HG03097 (cell line): ENCODE data around the gene ZNF254.
A peak's percentile ranks its signal among the peaks of the same experiment; 100 is the strongest.
"Not testable (repeated sequence)": the region's sequence is repeated elsewhere in the genome, so short reads cannot be mapped to it uniquely, and the experiment has no call there.

Source experiments
- ATAC-seq: cut with Tn5 transposase; IDR thresholded peaks from one replicate; pipeline ENCODE4 v1.9.1; 2021; ENCODE audit not compliant: unreplicated experiment, low FRiP score

Gene ZNF254

GRCh38 chr19:24086974-24087595 is at the start of gene ZNF254:
ZNF254 (plus strand) TSS chr19:24087187; CDS start chr19:24087308, 121 bp downstream.
- ATAC-seq: peak; percentile 100

DNA sequence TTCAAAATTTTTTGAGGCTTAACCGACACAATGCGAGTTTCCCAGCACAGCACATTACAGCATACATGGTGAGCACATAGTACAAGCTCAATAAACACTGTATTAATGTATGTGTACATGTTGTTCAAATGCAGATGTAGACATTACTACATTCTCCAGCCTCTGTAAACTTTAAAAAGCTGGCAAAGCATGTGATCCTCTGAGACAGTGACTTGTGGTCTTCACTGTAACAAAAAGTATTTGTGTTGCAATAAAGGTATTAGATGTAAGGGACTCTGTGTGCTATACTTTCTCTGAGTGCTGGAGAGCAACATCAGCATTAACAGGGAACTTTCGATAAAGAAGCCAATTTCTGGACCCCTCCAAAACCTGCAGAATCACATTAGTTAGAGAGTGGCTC is 46.4 kb upstream of the ZNF254 start:
- ATAC-seq: no peak

- ATAC-seq: not testable (repeated sequence)
Observed at GRCh38 chr19:24041326-24041725, 45.7 kb upstream of the ZNF254 start.

DNA sequence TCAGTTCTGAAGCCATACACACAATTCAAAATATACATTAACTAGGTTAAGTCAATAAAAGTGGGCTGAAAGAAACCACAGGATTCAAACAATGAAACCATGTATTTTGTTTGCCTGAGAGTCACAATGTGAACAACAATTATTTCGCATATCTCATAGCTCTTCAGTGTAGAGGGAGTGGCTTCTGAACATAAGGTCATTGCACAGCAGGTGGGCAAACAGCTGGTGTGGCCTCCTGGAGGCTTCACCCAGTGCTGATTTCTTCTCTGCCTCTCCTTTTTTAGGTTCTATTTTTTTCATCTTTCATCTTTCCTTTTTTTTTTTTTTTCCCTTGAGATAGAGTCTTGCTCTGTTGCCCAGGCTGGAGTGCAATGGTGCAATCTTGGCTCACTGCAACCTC is 40.4 kb upstream of the ZNF254 start:
- no peak for ATAC-seq

DNA sequence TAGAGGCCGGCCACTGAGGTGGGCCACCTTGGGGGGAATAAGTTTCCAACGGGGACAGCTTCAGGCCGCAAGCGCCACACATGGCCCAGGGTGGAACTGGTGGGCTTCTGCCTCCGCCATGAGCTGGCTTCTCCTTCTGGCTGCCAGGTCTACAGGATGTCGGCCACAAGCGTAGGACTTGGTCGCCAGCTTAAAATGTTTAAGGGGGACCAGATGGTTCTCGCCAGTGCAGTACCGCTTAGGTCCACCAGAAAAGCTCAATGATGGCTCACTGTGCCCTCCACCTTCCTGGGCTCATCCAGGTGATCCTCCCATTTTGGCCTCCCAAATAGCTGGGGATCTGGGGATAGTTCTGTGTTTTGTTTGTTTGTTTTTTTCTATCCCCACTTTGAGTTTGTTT is 38.7 kb upstream of the ZNF254 start:
- no peak for ATAC-seq

- ATAC-seq: no peak
Observed at GRCh38 chr19:24049537-24049936, 37.5 kb upstream of the ZNF254 start.

DNA sequence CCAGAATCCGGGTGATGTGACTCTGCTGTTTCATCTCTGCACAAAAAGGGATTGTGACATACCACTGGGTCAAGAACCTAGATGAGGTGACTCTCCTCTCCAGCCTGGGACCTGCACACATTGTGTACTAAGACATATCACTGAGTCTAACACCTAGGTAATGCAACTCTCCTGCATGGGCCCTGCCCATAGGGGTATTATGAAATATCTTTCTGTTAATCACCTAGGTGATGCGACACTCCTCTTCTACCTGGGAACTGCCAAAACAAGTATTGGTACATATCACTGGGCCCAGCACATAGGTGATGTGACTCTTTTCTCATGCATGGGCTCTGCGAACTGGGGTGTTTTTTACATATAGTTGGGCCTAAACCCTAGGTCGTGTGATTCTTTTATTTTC is 35.5 kb upstream of the ZNF254 start:
- ATAC-seq: no peak

DNA sequence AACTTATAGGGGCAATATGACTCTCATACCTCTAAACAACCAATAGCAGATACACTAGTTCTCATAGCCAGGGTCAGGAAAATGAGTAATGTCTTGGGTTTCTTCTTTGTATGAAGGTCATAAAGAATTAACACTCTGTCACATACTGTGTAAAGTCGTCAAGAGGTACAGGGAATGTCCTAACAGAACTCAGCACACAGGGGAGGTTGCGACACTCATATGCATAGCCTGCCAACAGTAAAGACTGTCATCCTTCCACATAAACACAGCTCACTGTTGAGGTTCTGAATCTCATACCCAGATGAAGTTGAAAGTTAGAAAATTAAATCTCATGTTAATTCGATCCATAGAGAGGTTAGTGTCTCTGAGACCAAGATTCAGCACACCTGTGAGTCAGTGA is 34.2 kb upstream of the ZNF254 start:
- ATAC-seq: no peak

DNA sequence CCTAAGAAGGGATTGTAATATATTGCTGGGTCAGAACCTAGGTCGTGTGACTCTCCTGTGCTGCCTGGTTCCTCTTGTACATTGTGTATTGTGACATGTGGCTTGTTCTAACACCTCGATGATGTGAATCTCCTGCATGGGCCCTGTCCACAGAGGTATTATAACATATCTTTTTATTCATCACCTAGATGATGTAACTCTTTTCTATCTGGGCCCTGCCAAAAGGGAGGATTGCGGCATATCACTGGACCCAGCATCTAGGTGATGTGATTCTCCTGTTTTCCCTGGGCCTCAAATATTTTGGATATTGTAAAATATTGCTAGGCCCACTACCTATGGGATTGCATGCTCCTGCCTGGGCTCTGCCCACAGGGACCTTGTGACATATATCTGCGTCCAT is 33.4 kb upstream of the ZNF254 start:
- no peak for ATAC-seq

- peak; percentile 60 for ATAC-seq
Observed at GRCh38 chr19:24054044-24054935, 32.7 kb upstream of the ZNF254 start.

- no peak for ATAC-seq
Observed at GRCh38 chr19:24055548-24055947, 31.4 kb upstream of the ZNF254 start.

DNA sequence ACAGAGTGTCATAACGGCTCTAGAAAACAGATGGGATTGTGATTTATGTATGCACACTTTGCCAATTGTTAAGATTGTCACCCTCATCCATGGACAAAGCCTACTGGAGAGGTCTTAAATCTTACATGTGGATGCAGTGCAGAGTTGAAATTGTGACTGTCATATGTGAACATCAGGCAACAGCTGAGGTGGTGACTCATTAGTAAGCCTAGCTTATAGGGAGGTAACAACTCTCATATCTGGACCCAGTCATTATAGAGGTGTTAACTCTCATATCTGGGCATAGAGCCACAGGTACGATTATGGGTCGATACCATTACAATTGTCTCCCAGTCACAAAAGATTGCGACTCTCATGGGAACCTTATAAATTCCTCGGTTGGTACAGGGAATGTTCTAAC is 29.8 kb upstream of the ZNF254 start:
- ATAC-seq: no peak

- ATAC-seq: no peak
Observed at GRCh38 chr19:24059563-24060295, 27.3 kb upstream of the ZNF254 start.

- ATAC-seq: no peak
Observed at GRCh38 chr19:24060687-24061356, 26.2 kb upstream of the ZNF254 start.

GRCh38 chr19:24062190-24062589 is 24.8 kb upstream of the ZNF254 start:
- ATAC-seq: no peak

DNA sequence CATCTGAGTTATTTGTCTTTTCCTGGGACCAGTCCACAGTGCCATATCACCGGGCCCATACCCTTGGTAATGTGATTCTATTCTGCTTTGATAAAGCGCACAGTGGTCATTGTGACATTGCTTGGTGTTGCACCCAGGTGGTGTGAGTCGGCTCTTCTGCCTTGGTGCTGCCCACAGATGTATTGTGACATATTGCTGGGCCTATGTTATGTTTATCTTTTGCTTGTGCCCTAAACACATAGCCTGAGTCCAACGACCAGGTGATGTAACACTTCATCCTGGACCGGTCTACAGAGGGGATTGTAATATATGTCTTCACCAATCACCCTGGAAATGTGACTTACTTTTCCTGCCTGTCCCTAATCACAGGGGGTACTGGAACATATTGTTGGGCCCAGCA is 23.7 kb upstream of the ZNF254 start:
- ATAC-seq: no peak

DNA sequence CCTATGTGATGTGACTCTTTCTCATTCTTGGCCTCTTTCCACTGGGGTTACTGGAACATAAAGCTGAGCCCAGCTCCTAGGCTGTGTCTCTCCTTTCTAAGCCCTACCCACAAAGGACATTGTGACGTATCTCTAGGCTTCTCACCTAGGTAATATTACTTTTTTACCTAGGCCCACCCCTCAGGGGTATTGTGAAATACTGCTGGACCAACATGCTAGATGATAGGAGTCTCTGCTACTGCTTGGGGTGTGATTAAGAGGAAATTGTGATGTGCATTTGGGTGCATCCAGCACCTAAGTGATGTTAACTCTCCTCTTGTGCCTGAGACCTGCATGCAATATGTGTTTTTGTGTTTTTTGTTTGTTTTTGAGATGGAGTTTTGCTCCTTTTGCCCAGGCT is 22.8 kb upstream of the ZNF254 start:
- ATAC-seq: no peak

DNA sequence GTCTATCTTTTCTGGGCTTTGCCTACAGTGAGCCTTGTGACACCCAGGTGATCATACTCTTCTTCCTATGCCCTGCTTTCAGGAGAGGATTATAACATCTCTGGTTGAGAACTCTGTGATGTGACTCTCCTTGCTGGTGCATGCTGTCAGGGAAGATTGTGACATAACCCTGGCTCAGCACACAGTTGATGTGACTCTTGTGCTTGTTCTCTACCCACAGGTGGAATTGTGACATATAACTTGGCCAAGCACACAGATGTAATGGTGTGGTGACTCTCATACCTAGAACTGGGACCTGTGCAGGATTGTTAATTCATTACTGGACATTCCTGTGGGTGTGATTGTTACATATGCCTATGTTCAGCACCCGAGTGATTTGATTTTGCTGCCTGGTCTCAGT is 21.7 kb upstream of the ZNF254 start:
- no peak for ATAC-seq

- no peak for ATAC-seq
Observed at GRCh38 chr19:24065865-24066604, 21.0 kb upstream of the ZNF254 start.
